Measurements from ENCODE around the gene GRIA4.
A peak's percentile ranks its signal among the peaks of the same experiment; 100 is the strongest.

Gene GRIA4

GRCh38 chr11:105907319-105907718 lies 297.4 kb downstream of the GRIA4 start:
- Histone ChIP-seq H3K27me3 (ENCODE audit: insufficient read depth, low read depth, severe bottlenecking) (no peaks in the 10 kb centered on the region), H3K4me3 (ENCODE audit: low read depth, low read length) (no peak overlapping the region), H3K9me3 (ENCODE audit: severe bottlenecking) (no peaks in the 10 kb centered on the region), H3K27ac (peak overlapping the region; percentile 73), H3K36me3 (no peaks in the 10 kb centered on the region)
- DNase-seq, result peak; percentile 21
- TF ChIP-seq CTCF (IDR thresholded peaks at IDR 0.05; ENCODE audit: low read depth, low read length), result no peak

- no peak for TF ChIP-seq CTCF (IDR thresholded peaks at IDR 0.05; ENCODE audit: low read depth, low read length)
- no peaks in the 10 kb centered on the region for H3K36me3 ChIP-seq
- no peak overlapping the region for H3K27ac ChIP-seq
- no peak overlapping the region for H3K4me3 ChIP-seq (ENCODE audit: low read depth, low read length)
- no peaks in the 10 kb centered on the region for H3K9me3 ChIP-seq (ENCODE audit: severe bottlenecking)
- no peaks in the 10 kb centered on the region for H3K27me3 ChIP-seq (ENCODE audit: insufficient read depth, low read depth, severe bottlenecking)
- no peak for DNase-seq
These were observed 300.3 kb downstream of the GRIA4 start for GRCh38 chr11:105910095-105910715.

- DNase-seq, result no peak
- H3K9me3 ChIP-seq (ENCODE audit: severe bottlenecking), result no peaks in the 10 kb centered on the region
- no peak overlapping the region for H3K27ac ChIP-seq
- H3K4me3 ChIP-seq (ENCODE audit: low read depth, low read length), result no peak overlapping the region
- TF ChIP-seq CTCF (IDR thresholded peaks at IDR 0.05; ENCODE audit: low read depth, low read length), result no peak
- H3K36me3 ChIP-seq, result no peaks in the 10 kb centered on the region
- H3K27me3 ChIP-seq (ENCODE audit: insufficient read depth, low read depth, severe bottlenecking), result no peaks in the 10 kb centered on the region
These were observed 301.6 kb downstream of the GRIA4 start for GRCh38 chr11:105911454-105911853.

- H3K27ac ChIP-seq, result no peak overlapping the region
- no peak for DNase-seq
- H3K27me3 ChIP-seq (ENCODE audit: insufficient read depth, low read depth, severe bottlenecking), result no peaks in the 10 kb centered on the region
- H3K36me3 ChIP-seq, result no peaks in the 10 kb centered on the region
- no peak for TF ChIP-seq CTCF (IDR thresholded peaks at IDR 0.05; ENCODE audit: low read depth, low read length)
- H3K4me3 ChIP-seq (ENCODE audit: low read depth, low read length), result no peak overlapping the region
- H3K9me3 ChIP-seq (ENCODE audit: severe bottlenecking), result no peaks in the 10 kb centered on the region
These were observed 302.8 kb downstream of the GRIA4 start for GRCh38 chr11:105912666-105913065.

- H3K36me3 ChIP-seq, result no peaks in the 10 kb centered on the region
- H3K9me3 ChIP-seq (ENCODE audit: severe bottlenecking), result no peaks in the 10 kb centered on the region
- no peak for TF ChIP-seq CTCF (IDR thresholded peaks at IDR 0.05; ENCODE audit: low read depth, low read length)
- no peaks in the 10 kb centered on the region for H3K27me3 ChIP-seq (ENCODE audit: insufficient read depth, low read depth, severe bottlenecking)
- no peak overlapping the region for H3K27ac ChIP-seq
- H3K4me3 ChIP-seq (ENCODE audit: low read depth, low read length), result no peak overlapping the region
- no peak for DNase-seq
These were observed 305.1 kb downstream of the GRIA4 start for GRCh38 chr11:105915021-105915420.

- H3K27ac ChIP-seq, result no peak overlapping the region
These were observed 308.2 kb downstream of the GRIA4 start for GRCh38 chr11:105918039-105918438.

More at GRCh38 chr11:105918039-105918438, 308.2 kb downstream of the GRIA4 start:
- Histone ChIP-seq H3K36me3 (no peaks in the 10 kb centered on the region), H3K4me3 (ENCODE audit: low read depth, low read length) (no peak overlapping the region), H3K27me3 (ENCODE audit: insufficient read depth, low read depth, severe bottlenecking) (no peaks in the 10 kb centered on the region), H3K9me3 (ENCODE audit: severe bottlenecking) (no peaks in the 10 kb centered on the region)
- DNase-seq, result no peak
- no peak for TF ChIP-seq CTCF (IDR thresholded peaks at IDR 0.05; ENCODE audit: low read depth, low read length)
